Astrocyte (in vitro differentiated cells and primary cell): ENCODE measurements around the gene PSMC3IP.

ENCODE experiments used
- EZH2 ChIP-seq: IDR thresholded peaks from 2 replicates; pipeline ENCODE4 v1.6.1; 2012; ENCODE audit warnings: mild to moderate bottlenecking, low read length, inconsistent platforms; ENCODE audit not compliant: insufficient read depth
- TF ChIP-seq, protein P1 (sequence below): IDR thresholded peaks from 2 replicates; pipeline ENCODE4 v1.5.1; 2011; ENCODE audit warnings: low read depth, mild to moderate bottlenecking, inconsistent platforms, low read length, moderate library complexity; ENCODE audit not compliant: insufficient read depth

DNA sequence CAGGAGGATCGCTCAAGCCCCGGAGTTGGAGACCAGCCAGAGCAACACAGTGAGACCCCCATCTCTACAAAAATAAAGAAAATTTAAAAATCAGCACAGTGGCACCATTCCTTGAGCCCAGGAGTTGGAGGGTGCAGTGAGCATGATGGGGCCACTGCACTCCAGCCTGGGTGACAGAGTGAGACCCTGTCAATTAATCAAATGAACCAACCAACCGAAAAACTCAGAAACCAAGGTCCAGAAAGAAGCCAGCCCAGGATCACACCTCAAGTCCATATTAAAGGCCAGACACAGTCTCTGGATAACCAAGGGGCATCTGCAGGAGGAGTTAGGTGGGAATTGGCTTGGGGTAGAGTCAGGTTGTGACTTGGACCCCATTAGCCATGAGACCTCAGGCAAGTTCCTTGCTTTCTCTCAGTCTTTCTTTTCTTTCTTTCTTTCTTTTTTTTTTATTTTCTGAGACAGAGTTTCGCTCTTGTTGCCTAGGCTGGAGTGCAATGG, 22.4 kb downstream of the PSMC3IP start:
- TF ChIP-seq, protein P1, sequence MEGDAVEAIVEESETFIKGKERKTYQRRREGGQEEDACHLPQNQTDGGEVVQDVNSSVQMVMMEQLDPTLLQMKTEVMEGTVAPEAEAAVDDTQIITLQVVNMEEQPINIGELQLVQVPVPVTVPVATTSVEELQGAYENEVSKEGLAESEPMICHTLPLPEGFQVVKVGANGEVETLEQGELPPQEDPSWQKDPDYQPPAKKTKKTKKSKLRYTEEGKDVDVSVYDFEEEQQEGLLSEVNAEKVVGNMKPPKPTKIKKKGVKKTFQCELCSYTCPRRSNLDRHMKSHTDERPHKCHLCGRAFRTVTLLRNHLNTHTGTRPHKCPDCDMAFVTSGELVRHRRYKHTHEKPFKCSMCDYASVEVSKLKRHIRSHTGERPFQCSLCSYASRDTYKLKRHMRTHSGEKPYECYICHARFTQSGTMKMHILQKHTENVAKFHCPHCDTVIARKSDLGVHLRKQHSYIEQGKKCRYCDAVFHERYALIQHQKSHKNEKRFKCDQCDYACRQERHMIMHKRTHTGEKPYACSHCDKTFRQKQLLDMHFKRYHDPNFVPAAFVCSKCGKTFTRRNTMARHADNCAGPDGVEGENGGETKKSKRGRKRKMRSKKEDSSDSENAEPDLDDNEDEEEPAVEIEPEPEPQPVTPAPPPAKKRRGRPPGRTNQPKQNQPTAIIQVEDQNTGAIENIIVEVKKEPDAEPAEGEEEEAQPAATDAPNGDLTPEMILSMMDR = no peak
- TF ChIP-seq EZH2 = no peak
